ACC112 (cell line): ENCODE results near the gene TMEM14B.
"Not testable (repeated sequence)": the region's sequence is repeated elsewhere in the genome, so short reads cannot be mapped to it uniquely, and the experiment has no call there.

Experiments used
- H2AFZ ChIP-seq: fragments of 200-600 bp; sonication (generic); one replicate; pipeline ENCODE4 v1.6.0; 2017; ENCODE audit warnings: antibody characterized with exemption, low read length; ENCODE audit not compliant: unreplicated experiment
- H3K27ac ChIP-seq: fragments of 200-600 bp; sonication (generic); 2 replicates; pipeline ENCODE4 v1.5.1; 2014; ENCODE audit warnings: low read depth, mild to moderate bottlenecking, antibody characterized with exemption, low read length, moderate library complexity
- H3K27me3 ChIP-seq: fragments of 200-600 bp; sonication (generic); 2 replicates; pipeline ENCODE4 v1.6.1; 2014; ENCODE audit warnings: mild to moderate bottlenecking, antibody characterized with exemption, low read length, moderate library complexity, mixed read lengths; ENCODE audit not compliant: insufficient read depth
- H3K36me3 ChIP-seq: fragments of 200-600 bp; sonication (generic); 2 replicates; pipeline ENCODE4 v1.6.1; 2016; ENCODE audit warnings: mild to moderate bottlenecking, antibody characterized with exemption, low read length, moderate library complexity, mixed read lengths; ENCODE audit not compliant: insufficient read depth
- H3K4me1 ChIP-seq: fragments of 200-600 bp; sonication (generic); one replicate; pipeline ENCODE4 v1.6.1; 2016; ENCODE audit warnings: low read length, mixed read lengths; ENCODE audit not compliant: insufficient read depth, unreplicated experiment, control insufficient read depth
- H3K4me3 ChIP-seq: fragments of 200-600 bp; sonication (generic); 2 replicates; pipeline ENCODE4 v1.5.1; 2014; ENCODE audit warnings: mild to moderate bottlenecking, low read depth, low read length
- H3K79me2 ChIP-seq: fragments of 200-600 bp; sonication (generic); one replicate; pipeline ENCODE4 v1.6.0; 2016; ENCODE audit warnings: low read length; ENCODE audit not compliant: control insufficient read depth, unreplicated experiment, insufficient read depth

TMEM14B gene

DNA sequence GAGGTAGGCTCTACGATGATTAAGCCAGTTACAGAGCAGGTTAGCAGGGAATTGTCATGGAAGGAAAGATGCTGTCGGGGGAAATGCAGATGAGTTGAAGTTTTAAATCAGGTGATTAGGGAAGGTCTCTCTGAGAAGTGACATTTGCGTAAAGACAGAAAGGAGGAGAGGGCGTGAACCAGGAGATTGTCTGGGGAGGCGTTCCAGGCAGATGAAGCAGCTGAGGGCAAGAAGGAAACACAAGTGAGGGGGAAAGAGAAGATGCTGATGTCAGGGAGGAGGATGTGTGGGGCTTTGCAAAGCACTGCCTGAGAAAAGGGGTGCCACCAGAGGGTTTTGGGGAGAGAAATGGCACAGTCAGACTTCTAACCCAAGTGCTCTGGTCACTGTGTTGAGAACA is 2.5 kb upstream of the TMEM14B start:
- H3K4me3 ChIP-seq, result no peak overlapping the region
- no peak overlapping the region for H2AFZ ChIP-seq
- H3K79me2 ChIP-seq, result peaks cover 23% of the 10 kb centered on the region
- 0 out of 2 replicates have a peak, but pooled peaks cover 4% of the 10 kb centered on the region for H3K36me3 ChIP-seq
- no peak overlapping the region for H3K27ac ChIP-seq
- H3K4me1 ChIP-seq, result peaks cover 11% of the 10 kb centered on the region
- H3K27me3 ChIP-seq, result no peaks in the 10 kb centered on the region

DNA sequence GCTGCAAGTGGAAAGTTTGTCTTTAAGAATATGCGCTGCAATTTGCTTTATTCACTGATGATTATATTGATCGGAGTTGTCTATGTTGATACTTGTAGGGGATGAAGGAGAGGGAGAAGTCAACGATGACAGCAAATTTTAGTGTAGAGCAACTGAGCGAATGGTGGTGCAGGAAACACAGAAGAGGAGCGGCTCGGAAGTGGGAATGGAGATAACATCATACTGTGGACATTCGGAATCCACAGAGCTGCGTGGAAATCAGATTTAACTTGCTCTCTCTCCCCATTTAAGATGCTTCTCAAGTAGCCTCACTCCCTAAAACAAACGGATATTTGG is 722 bp upstream of the TMEM14B start:
- peak overlapping the region; percentile 80 for H2AFZ ChIP-seq
- H3K36me3 ChIP-seq, result 0 out of 2 replicates have a peak, but pooled peaks cover 3% of the 10 kb centered on the region
- peaks cover 11% of the 10 kb centered on the region for H3K4me1 ChIP-seq
- H3K27ac ChIP-seq, result no peak overlapping the region
- peaks cover 33% of the 10 kb centered on the region for H3K79me2 ChIP-seq
- peak overlapping the region; percentile 99 for H3K4me3 ChIP-seq
- H3K27me3 ChIP-seq, result no peaks in the 10 kb centered on the region

DNA sequence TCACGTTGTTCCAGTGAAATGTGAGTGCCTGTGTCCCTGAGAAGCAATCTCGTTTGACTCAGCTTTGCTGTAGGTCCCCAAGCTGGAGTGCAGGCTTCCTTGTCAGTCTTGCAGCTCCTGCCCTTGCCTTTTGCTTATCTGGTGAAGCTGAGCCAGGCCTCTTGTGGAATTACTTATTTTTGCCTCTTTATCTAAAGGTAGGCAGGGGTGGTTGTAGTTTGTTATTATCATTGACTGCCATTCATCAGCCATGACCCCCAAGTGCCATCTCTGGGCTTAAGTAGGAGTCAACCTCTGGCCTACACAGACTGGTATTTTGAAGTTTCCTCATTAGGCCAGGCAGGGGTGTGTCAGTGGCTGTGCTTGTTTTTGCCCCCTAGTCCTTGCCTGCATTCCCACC is 2.1 kb downstream of the TMEM14B start:
- no peaks in the 10 kb centered on the region for H3K27me3 ChIP-seq
- no peak overlapping the region for H3K4me3 ChIP-seq
- H3K27ac ChIP-seq, result no peak overlapping the region
- peaks cover 11% of the 10 kb centered on the region for H3K4me1 ChIP-seq
- H2AFZ ChIP-seq, result no peak overlapping the region
- peaks cover 33% of the 10 kb centered on the region for H3K79me2 ChIP-seq
- peaks cover 3% of the 10 kb centered on the region; the same call in 1 of the 2 replicates for H3K36me3 ChIP-seq

DNA sequence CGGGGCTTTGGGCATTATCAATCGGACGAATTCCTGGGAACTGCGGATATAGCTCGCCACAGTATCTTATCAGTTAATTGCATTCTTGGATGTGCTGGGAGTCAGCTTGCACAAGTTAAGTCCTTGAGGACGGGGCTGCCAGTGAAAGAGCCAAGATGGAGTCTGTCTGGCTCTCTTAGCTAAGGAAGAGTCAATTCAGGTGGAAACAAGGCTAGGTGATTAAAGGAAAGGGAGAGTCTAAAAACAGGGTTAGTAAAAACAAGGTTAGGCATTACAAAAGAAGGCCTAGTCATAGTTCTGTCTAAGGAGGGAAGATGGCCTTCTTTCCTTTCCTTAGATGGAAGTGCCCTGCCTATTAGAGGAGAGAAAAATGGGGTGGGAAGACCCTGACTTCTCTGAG is 3.0 kb downstream of the TMEM14B start:
- H3K27ac ChIP-seq, H3K4me3 ChIP-seq, H2AFZ ChIP-seq, H3K36me3 ChIP-seq, H3K27me3 ChIP-seq: not testable (repeated sequence)
- Histone ChIP-seq H3K79me2 (peaks cover 33% of the 10 kb centered on the region), H3K4me1 (peaks cover 11% of the 10 kb centered on the region)

DNA sequence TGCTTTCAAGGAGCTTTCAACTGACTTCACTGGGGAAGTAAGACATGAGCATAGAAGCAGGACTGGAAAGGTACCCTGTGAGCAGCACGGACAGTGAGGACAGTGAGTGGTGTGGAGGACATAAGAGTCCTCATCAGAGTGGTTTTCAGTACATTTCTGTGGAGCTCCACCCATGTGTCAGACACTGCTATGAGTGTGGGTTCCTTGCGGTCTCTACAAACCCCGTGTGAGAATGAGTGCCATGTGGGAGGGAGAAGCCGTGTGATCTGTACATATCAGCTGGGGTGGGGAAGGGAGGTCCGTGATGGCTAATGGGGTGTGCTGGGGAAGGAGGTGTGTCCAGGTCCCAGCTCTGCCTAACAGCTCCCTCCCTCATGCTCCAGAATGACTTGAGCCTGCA is 4.2 kb downstream of the TMEM14B start:
- peaks cover 33% of the 10 kb centered on the region for H3K79me2 ChIP-seq
- H3K4me1 ChIP-seq, result peaks cover 11% of the 10 kb centered on the region
- H2AFZ ChIP-seq, H3K4me3 ChIP-seq, H3K27ac ChIP-seq, H3K27me3 ChIP-seq: not testable (repeated sequence)
- H3K36me3 ChIP-seq, result peaks cover 15% of the 10 kb centered on the region

DNA sequence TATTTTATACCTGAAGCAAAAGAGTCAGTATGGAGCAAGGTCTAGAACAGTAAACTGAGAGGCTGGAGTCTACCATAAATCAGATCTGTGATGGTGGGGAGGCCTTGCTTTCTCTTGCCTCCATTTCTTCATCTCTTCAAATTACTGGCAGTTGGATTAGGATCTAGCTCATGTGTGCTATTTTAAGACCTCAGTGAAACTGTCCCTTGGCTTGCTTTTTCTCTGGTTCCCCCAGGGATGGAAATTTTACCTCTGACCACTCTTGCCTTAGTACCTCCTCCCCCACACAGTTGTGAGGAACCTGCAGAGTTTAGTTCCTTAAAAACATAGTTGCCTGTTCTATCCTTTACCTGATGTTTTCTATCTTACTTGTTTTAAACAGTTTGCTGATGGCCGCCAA is 8.5 kb downstream of the TMEM14B start:
- H3K4me1 ChIP-seq, result peaks cover 25% of the 10 kb centered on the region
- H2AFZ ChIP-seq, result no peak overlapping the region
- H3K27ac ChIP-seq, result no peak overlapping the region
- H3K4me3 ChIP-seq, result no peak overlapping the region
- H3K36me3 ChIP-seq, result peaks cover 15% of the 10 kb centered on the region
- H3K79me2 ChIP-seq, result peaks cover 5% of the 10 kb centered on the region
- H3K27me3 ChIP-seq, result no peaks in the 10 kb centered on the region

DNA sequence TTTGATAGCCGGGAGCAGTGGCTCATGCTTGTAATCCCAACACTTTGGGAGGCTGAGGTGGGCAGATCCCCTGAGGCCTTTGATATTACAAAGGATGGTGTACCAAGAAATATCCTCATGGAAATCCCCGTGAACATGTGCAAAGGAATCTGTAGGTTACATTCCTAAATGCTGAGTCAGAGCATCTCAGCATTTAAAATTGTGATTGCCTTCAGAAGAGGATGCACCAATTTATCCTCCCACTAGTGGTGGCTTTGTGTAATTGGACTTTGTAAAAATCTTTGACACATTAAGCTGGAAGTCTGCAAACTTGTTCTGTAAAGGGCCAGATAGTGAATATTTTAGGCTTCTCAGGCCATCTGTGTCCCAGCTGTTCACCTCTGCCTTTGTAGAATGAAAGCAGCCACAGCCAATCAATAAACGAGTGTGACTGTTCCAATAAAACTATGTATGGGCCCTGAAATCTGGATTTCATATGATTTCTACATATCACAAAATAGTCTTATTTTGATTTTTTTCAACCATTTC is 11.8 kb downstream of the TMEM14B start:
- H3K27me3 ChIP-seq, result no peaks in the 10 kb centered on the region
- no peak overlapping the region for H2AFZ ChIP-seq
- H3K36me3 ChIP-seq, result peaks cover 12% of the 10 kb centered on the region
- H3K79me2 ChIP-seq, result no peaks in the 10 kb centered on the region
- peak overlapping the region; percentile 20; the same call in 1 of the 2 replicates for H3K4me3 ChIP-seq
- peaks cover 30% of the 10 kb centered on the region for H3K4me1 ChIP-seq
- peak overlapping the region; percentile 71 for H3K27ac ChIP-seq

DNA sequence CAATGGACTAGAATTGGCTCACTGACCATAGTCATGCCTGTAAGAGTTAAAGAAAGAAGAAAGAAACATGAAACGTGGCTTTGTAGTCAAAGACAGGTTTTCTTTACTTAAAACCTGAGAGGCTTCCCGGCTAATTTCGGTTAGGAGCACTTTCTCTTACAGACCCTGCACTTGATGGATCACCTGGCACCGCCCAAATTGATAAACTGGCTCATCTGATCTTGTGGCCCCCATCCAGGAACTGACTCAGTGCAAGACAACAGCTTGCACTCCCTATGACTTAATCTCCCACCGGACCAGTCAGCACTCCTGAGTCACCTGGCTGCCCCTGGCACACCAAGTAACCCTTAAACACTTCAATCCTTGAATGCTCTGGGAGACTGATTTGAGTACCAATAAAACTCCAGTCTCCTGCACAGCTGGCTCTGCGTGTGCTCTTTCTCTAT is 12.3 kb downstream of the TMEM14B start:
- Histone ChIP-seq H3K27me3 (no peaks in the 10 kb centered on the region), H3K27ac (peak overlapping the region; percentile 71), H2AFZ (no peak overlapping the region), H3K79me2 (no peaks in the 10 kb centered on the region), H3K4me3 (peak overlapping the region; percentile 20; the same call in 1 of the 2 replicates), H3K4me1 (peaks cover 30% of the 10 kb centered on the region), H3K36me3 (peaks cover 12% of the 10 kb centered on the region)

DNA sequence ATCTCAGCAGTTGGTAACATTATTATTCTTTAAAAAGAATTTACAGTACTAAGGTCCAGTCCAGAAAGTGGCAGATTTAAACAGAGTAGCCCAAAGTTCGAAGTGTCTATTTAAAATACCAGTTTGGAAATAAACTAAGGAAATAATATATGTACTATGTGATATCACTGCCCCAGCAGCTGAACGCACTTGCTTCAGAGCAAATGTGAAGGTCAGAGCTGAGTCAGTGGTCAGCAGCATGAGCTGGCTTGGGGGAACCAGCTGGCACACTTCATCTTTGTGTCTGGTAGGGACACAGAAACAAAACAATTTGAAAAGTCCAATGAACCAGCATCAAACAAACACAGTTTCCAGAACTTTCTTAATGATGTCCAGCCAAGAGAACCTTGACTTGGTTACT is 15.4 kb downstream of the TMEM14B start:
- Histone ChIP-seq H3K27ac (no peak overlapping the region), H3K4me1 (peaks cover 30% of the 10 kb centered on the region), H3K4me3 (no peak overlapping the region), H3K79me2 (no peaks in the 10 kb centered on the region), H2AFZ (no peak overlapping the region), H3K36me3 (no peaks in the 10 kb centered on the region), H3K27me3 (no peaks in the 10 kb centered on the region)

DNA sequence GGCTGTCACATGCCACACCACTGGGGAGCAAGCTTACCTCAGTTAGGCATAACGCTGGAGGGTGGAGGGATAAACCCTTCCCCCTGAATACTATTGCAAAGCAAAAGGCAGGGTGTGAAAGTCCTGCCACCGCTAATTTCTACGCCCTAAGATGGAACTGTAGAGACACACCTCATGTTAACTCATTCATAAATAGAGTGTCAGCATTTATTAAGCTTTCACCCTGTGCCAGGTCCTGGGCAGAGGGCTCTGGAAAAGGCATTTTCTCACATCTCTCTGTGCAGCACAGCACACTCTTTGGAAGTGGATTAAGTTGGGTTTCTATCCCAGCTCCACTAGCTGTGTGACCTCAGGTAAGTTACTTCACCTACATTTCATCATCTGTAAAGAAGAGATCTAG is 21.8 kb downstream of the TMEM14B start:
- no peaks in the 10 kb centered on the region for H3K79me2 ChIP-seq
- H3K27ac ChIP-seq, result no peak overlapping the region
- H3K27me3 ChIP-seq, result no peaks in the 10 kb centered on the region
- no peaks in the 10 kb centered on the region for H3K4me1 ChIP-seq
- no peak overlapping the region for H2AFZ ChIP-seq
- no peak overlapping the region for H3K4me3 ChIP-seq
- no peaks in the 10 kb centered on the region for H3K36me3 ChIP-seq

DNA sequence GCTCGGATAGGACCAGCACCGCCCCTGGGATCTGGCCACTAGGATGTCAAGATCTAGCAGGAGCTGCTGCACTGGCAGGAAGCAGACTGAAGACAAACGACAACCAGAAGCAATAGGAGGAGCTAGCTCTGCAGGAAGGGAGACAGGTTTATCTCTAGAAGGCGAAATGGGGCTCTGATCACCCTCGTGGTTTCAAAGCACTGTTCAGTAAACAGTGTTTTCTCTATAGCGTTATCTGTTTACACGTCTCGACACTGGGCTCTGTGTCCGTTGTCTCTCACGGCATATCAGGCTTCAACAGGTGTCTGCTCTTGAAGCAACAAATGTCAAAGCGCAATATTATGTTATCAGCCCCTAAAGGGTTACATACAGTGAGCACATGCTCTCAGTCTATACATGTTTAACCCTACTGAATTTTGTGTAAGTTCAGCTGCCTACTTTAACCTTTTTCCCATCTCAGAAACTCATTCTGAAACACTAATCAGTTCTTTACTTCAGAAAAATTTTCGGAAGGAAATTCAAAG is 23.8 kb downstream of the TMEM14B start:
- H3K27me3 ChIP-seq, result no peaks in the 10 kb centered on the region
- no peak overlapping the region for H3K4me3 ChIP-seq
- H3K27ac ChIP-seq, result no peak overlapping the region
- H2AFZ ChIP-seq, result no peak overlapping the region
- H3K4me1 ChIP-seq, result no peaks in the 10 kb centered on the region
- H3K36me3 ChIP-seq, result no peaks in the 10 kb centered on the region
- H3K79me2 ChIP-seq, result no peaks in the 10 kb centered on the region
